ENCODE measurements around the gene SH3BGRL2. TPM values are rescaled to one million over a fixed set of nuclear protein-coding genes. Genes with fewer than 3 reads are reported as not detected.

Gene SH3BGRL2
- total RNA-seq, 1 experiment from 2014 or later: 11.8 TPM

DNA sequence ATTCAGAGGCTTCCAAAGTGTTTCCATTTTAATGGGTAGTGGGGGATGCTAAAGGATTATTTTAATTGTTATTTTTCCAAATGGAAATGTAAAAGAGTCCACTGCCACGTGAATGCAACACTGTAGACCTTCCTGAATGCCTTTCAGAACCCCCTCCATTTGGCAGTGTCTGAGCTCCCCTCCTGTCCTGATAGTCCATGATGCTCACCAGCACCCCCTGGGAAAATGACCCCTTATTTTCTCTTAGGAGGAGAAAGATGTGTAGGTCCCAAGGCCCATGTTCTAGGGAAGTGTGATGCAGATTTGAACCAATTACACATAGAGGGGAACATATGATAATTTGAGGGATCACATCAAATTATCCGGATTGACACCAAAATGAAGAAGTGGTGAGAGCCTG is 46.8 kb upstream of the SH3BGRL2 start:
- Mint-ChIP-seq H3K27ac (no peak overlapping the region; a peak in 1 of 7 replicates), H3K36me3 (ENCODE audit: insufficient read depth in 1 of 3, low read depth in 3 of 3) (peaks cover 5 to 11% (median 9%) of the 10 kb centered on the region in 3 experiments; a peak in 5 of 7 replicates), H3K9me3 (peaks cover 21 to 24% of the 10 kb centered on the region in 2 experiments), H3K4me3 (no peak overlapping the region), H3K4me1 (peaks cover 0 to 3% of the 10 kb centered on the region in 2 experiments; a peak in 1 of 4 replicates), H3K27me3 (ENCODE audit: low read depth) (peaks cover 1% of the 10 kb centered on the region; the same call in 1 of the 2 replicates)
- DNase-seq: no peak
- Histone ChIP-seq H2BK120ac (ENCODE audit: low read depth, low read length, poor library complexity, severe bottlenecking) (no peak overlapping the region), H2BK12ac (ENCODE audit: insufficient read length, low read depth, low read length) (no peak overlapping the region), H2BK20ac (ENCODE audit: low read depth, low read length, poor library complexity, severe bottlenecking) (no peak overlapping the region), H3K79me1 (ENCODE audit: insufficient read depth, low read depth, low read length, poor library complexity, severe bottlenecking) (no peaks in the 10 kb centered on the region), H2BK5ac (ENCODE audit: insufficient read length, low read length) (no peak overlapping the region), H4K20me1 (ENCODE audit: control insufficient read depth, insufficient read depth, insufficient read length) (no peaks in the 10 kb centered on the region), H4K5ac (ENCODE audit: insufficient read length, low read depth, low read length) (no peak overlapping the region), H3K23me2 (ENCODE audit: insufficient read length, low read depth, low read length, poor library complexity, severe bottlenecking) (no peaks in the 10 kb centered on the region), H3K9ac (ENCODE audit: extremely low read depth, insufficient read length, low read length) (no peak overlapping the region), H3T11ph (ENCODE audit: low read length) (no peak overlapping the region), H3K4ac (ENCODE audit: low read depth, low read length) (no peak overlapping the region), H3K79me2 (ENCODE audit: insufficient read depth, low read length) (no peaks in the 10 kb centered on the region), H3K27ac (ENCODE audit: insufficient read length, low read depth, low read length) (no peak overlapping the region), H3K4me2 (ENCODE audit: insufficient read depth, insufficient read length, low read length) (no peak overlapping the region), H2AK5ac (ENCODE audit: insufficient read length, low read length) (no peak overlapping the region), H3K27me3 (ENCODE audit: insufficient read depth, low read length) (no peaks in the 10 kb centered on the region), H2BK15ac (ENCODE audit: low read depth, low read length) (no peak overlapping the region), H3K23ac (ENCODE audit: insufficient read length, low read depth, low read length) (no peak overlapping the region), H2AFZ (ENCODE audit: low read length) (no peak overlapping the region), H3K14ac (ENCODE audit: insufficient read depth, low read length) (no peak overlapping the region), H3K4me1 (ENCODE audit: insufficient read depth, low read length) (no peaks in the 10 kb centered on the region), H4K91ac (ENCODE audit: insufficient read length, low read depth, low read length) (no peak overlapping the region), H4K8ac (replicated peaks; ENCODE audit: insufficient read length, low read depth, low read length) (no peak overlapping the region), H3K9me3 (ENCODE audit: control insufficient read depth, low read depth, low read length) (no peaks in the 10 kb centered on the region), H3K18ac (ENCODE audit: insufficient read length, low read depth, low read length) (no peak overlapping the region), H3K56ac (ENCODE audit: insufficient read length, low read depth, low read length) (no peak overlapping the region)
- TF ChIP-seq, protein P1, sequence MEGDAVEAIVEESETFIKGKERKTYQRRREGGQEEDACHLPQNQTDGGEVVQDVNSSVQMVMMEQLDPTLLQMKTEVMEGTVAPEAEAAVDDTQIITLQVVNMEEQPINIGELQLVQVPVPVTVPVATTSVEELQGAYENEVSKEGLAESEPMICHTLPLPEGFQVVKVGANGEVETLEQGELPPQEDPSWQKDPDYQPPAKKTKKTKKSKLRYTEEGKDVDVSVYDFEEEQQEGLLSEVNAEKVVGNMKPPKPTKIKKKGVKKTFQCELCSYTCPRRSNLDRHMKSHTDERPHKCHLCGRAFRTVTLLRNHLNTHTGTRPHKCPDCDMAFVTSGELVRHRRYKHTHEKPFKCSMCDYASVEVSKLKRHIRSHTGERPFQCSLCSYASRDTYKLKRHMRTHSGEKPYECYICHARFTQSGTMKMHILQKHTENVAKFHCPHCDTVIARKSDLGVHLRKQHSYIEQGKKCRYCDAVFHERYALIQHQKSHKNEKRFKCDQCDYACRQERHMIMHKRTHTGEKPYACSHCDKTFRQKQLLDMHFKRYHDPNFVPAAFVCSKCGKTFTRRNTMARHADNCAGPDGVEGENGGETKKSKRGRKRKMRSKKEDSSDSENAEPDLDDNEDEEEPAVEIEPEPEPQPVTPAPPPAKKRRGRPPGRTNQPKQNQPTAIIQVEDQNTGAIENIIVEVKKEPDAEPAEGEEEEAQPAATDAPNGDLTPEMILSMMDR (conservative IDR thresholded peaks at IDR 0.05): peak; percentile 29; the same call in 2 of the 3 replicates
- no CpG with 5 or more reads among the region's 2 CpGs for WGBS (ENCODE audit: extremely low coverage, insufficient read length, low lambda C conversion rate)

Measured in H9 (cell line).